GM15510 (cell line): ENCODE results near the gene MBNL1.

Source experiments
- POLR2A ChIP-seq: IDR thresholded peaks from 3 replicates; pipeline ENCODE4 v1.6.1; 2011; ENCODE audit warnings: borderline replicate concordance; ENCODE audit not compliant: insufficient read length; ENCODE audit errors: extremely low read depth

MBNL1 gene

GRCh38 chr3:152259468-152259867 is 9.3 kb upstream of the MBNL1 start:
- no peak for TF ChIP-seq POLR2A

- no peak for TF ChIP-seq POLR2A
These were observed 8.7 kb upstream of the MBNL1 start for GRCh38 chr3:152260026-152260425.

- no peak for TF ChIP-seq POLR2A
These were observed 8.2 kb upstream of the MBNL1 start for GRCh38 chr3:152260529-152260928.

- no peak for TF ChIP-seq POLR2A
These were observed 7.4 kb upstream of the MBNL1 start for GRCh38 chr3:152261329-152261728.

- no peak for TF ChIP-seq POLR2A
These were observed 5.0 kb upstream of the MBNL1 start for GRCh38 chr3:152263711-152264110.

- no peak for TF ChIP-seq POLR2A
These were observed 4.4 kb upstream of the MBNL1 start for GRCh38 chr3:152264378-152264777.

GRCh38 chr3:152266221-152266995 is 2.3 kb upstream of the MBNL1 start:
- TF ChIP-seq POLR2A, result no peak

- TF ChIP-seq POLR2A, result no peak
These were observed 736 bp upstream of the MBNL1 start for GRCh38 chr3:152267831-152268554.

- peak; percentile 24 for TF ChIP-seq POLR2A
These were observed 514 bp downstream of the MBNL1 start for GRCh38 chr3:152269056-152269830.

GRCh38 chr3:152269831-152270734 is 1.4 kb downstream of the MBNL1 start:
- TF ChIP-seq POLR2A, result no peak

GRCh38 chr3:152270937-152271336 is 2.2 kb downstream of the MBNL1 start:
- no peak for TF ChIP-seq POLR2A

- no peak for TF ChIP-seq POLR2A
These were observed 2.9 kb downstream of the MBNL1 start for GRCh38 chr3:152271501-152272236.

GRCh38 chr3:152272771-152273242 is 4.1 kb downstream of the MBNL1 start:
- TF ChIP-seq POLR2A, result no peak
